ENCODE data around the gene IGFBP4. TPM values are rescaled to one million over a fixed set of nuclear protein-coding genes. Genes with fewer than 3 reads are reported as not detected.

Gene IGFBP4
- total and polyA plus RNA-seq, 4 donors: 74.1 to 649 (median 238) TPM

- Histone ChIP-seq H3K4me3 (ENCODE audit: low read depth in 1 of 3, low read length in 3 of 3) (peak overlapping the region; percentile 40 to 69 (median 49)), H3K4me1 (ENCODE audit: control insufficient read depth in 4 of 4, insufficient read depth in 4 of 4, low read length in 3 of 4) (peaks cover 15 to 69% (median 61%) of the 10 kb centered on the region in 4 donors), H3K9me3 (ENCODE audit: control insufficient read depth in 4 of 4, low read length in 3 of 4) (no peaks in the 10 kb centered on the region), H3K36me3 (ENCODE audit: control insufficient read depth in 4 of 4, insufficient read depth in 3 of 4, low read depth in 1 of 4, low read length in 3 of 4) (peaks cover 3 to 14% (median 4%) of the 10 kb centered on the region in 4 donors), H3K27ac (ENCODE audit: low read depth in 1 of 2, low read length in 2 of 2) (peak overlapping the region; percentile 92 to 97), H3K27me3 (ENCODE audit: control insufficient read depth in 4 of 4, insufficient read depth in 4 of 4, low read length in 3 of 4) (no peaks in the 10 kb centered on the region), H3K9ac (ENCODE audit: low read depth in 1 of 2, low read length in 2 of 2) (peak overlapping the region; percentile 66 to 81)
- no peak for TF ChIP-seq MAX (IDR thresholded peaks at IDR 0.05)
- no peak for TF ChIP-seq GABPA (IDR thresholded peaks at IDR 0.05 in 1 of 2, conservative IDR thresholded peaks at IDR 0.05 in 1 of 2)
- TF ChIP-seq EGR1 (IDR thresholded peaks at IDR 0.05; ENCODE audit: low read depth in 2 of 2): peak in 1 of 2 donors; percentile 31
- peak; percentile 79 for TF ChIP-seq TAF1 (conservative IDR thresholded peaks at IDR 0.05)
- TF ChIP-seq NR2F2 (IDR thresholded peaks at IDR 0.05): no peak
- no peak for TF ChIP-seq HNF4G (IDR thresholded peaks at IDR 0.05)
- no peak for TF ChIP-seq FOXA1 (IDR thresholded peaks at IDR 0.05)
- no peak for DNase-seq (ENCODE audit: low spot score)
- WGBS: 1% methylated on average over 8 of the region's 8 CpGs
Observed at GRCh38 chr17:40448213-40448638, 5.0 kb downstream of the IGFBP4 start.

GRCh38 chr17:40448639-40449261, 5.5 kb downstream of the IGFBP4 start:
- H3K27me3 ChIP-seq (ENCODE audit: control insufficient read depth in 4 of 4, insufficient read depth in 4 of 4, low read length in 3 of 4): no peaks in the 10 kb centered on the region
- WGBS: 13% methylated on average over 7 of the region's 7 CpGs
- peak overlapping the region; percentile 21 to 40 (median 39) for H3K4me3 ChIP-seq (ENCODE audit: low read depth in 1 of 3, low read length in 3 of 3)
- peak overlapping the region; percentile 92 to 97 for H3K27ac ChIP-seq (ENCODE audit: low read depth in 1 of 2, low read length in 2 of 2)
- DNase-seq (ENCODE audit: low spot score): no peak
- peaks cover 6 to 19% (median 9%) of the 10 kb centered on the region in 4 donors for H3K36me3 ChIP-seq (ENCODE audit: control insufficient read depth in 4 of 4, insufficient read depth in 3 of 4, low read depth in 1 of 4, low read length in 3 of 4)
- H3K4me1 ChIP-seq (ENCODE audit: control insufficient read depth in 4 of 4, insufficient read depth in 4 of 4, low read length in 3 of 4): peaks cover 19 to 74% (median 66%) of the 10 kb centered on the region in 4 donors
- peak overlapping the region; percentile 66 to 81 for H3K9ac ChIP-seq (ENCODE audit: low read depth in 1 of 2, low read length in 2 of 2)
- no peaks in the 10 kb centered on the region for H3K9me3 ChIP-seq (ENCODE audit: control insufficient read depth in 4 of 4, low read length in 3 of 4)
- no peak for TF ChIP-seq CTCF (IDR thresholded peaks at IDR 0.05; ENCODE audit: low read depth, low read length, missing input control)
- TF ChIP-seq HNF4A (conservative IDR thresholded peaks at IDR 0.05): peak; percentile 90 to 96
- peak; percentile 68 for TF ChIP-seq HNF4G (IDR thresholded peaks at IDR 0.05)
- peak; percentile 79 for TF ChIP-seq YY1 (IDR thresholded peaks at IDR 0.05)
- TF ChIP-seq SP1 (IDR thresholded peaks at IDR 0.05): peak; percentile 98
- peak; percentile 91 for TF ChIP-seq ZBTB33 (IDR thresholded peaks at IDR 0.05)
- TF ChIP-seq REST (IDR thresholded peaks at IDR 0.05): peak; percentile 57
- TF ChIP-seq RAD21 (IDR thresholded peaks at IDR 0.05): no peak
- peak; percentile 99 for TF ChIP-seq FOXA1 (IDR thresholded peaks at IDR 0.05)
- TF ChIP-seq FOXA2 (IDR thresholded peaks at IDR 0.05): peak; percentile 99
- no peak for TF ChIP-seq TAF1 (conservative IDR thresholded peaks at IDR 0.05)
- peak in 1 of 2 donors; percentile 4 for TF ChIP-seq EGR1 (IDR thresholded peaks at IDR 0.05; ENCODE audit: low read depth in 2 of 2)
- peak; percentile 74 for TF ChIP-seq ATF3 (IDR thresholded peaks at IDR 0.05)
- TF ChIP-seq JUND (IDR thresholded peaks at IDR 0.05): peak; percentile 88 to 92
- TF ChIP-seq RXRA (IDR thresholded peaks at IDR 0.05): peak; percentile 99 to 100
- peak; percentile 63 for TF ChIP-seq NR2F2 (IDR thresholded peaks at IDR 0.05)
- TF ChIP-seq GABPA (IDR thresholded peaks at IDR 0.05 in 1 of 2, conservative IDR thresholded peaks at IDR 0.05 in 1 of 2): peak in 1 of 2 donors; percentile 17
- TF ChIP-seq MAX (IDR thresholded peaks at IDR 0.05): peak; percentile 97

Measured in liver (tissue), 9 donors.